Activated CD8-positive, alpha-beta memory T cell treated with anti-CD3 and anti-CD28 coated beads, Interleukin-2, amount 50 U/mL, for 24 hours (primary cell): ENCODE data around the gene EIF1B.

ENCODE experiments used
- DNase-seq: peaks from one replicate; pipeline ENCODE4 v3.0.0-alpha.2; 2020; ENCODE audit errors: extremely low read depth

Gene EIF1B

DNA sequence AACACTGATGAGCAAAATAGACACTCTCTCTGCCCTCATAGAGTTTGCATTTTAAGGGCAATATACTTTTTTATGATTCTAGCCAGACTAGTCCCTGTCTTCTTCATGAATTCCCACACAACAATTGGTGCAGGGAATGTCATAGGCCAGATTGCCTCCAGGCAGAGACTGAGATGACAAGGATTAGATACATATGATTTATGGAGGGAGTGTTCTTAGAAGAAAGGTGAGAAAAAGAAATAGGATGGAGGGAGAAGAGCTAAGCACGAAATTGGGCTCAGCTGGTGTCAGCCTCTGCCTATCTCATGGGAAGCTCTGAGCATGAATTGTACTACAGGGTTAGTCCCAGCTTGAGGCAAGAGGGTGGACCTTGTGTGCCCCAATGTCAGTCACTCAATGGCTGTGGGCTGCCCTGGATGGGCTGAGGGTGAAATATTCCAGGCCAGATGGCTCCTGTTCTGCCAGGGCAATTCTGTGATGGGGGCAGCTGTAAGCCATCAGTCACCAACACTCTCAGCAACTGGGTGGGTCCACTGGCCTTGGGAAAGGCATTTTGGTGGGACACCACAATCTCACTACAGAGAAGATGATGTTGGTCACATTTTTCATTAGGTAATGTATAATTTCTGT, 31.1 kb downstream of the EIF1B start:
- no peak for DNase-seq

DNA sequence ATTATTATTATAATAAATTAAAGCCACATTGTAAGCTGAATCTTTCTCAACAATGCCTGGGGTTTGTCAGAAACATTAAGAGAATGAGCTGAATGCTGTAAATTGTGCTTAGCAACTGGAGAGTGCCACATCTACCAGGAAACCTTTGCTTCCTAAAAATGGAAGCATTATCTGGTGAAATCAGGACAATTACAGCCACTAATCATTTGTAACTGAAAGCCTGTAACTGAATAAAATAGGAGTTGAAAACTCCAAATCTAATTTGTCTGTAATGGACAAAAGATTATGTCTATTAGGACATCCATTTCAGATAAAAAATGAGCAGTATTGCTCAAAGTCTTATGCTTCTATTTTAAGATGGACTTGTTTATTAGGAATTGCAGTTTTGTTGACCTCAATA, 32.2 kb downstream of the EIF1B start:
- no peak for DNase-seq

DNA sequence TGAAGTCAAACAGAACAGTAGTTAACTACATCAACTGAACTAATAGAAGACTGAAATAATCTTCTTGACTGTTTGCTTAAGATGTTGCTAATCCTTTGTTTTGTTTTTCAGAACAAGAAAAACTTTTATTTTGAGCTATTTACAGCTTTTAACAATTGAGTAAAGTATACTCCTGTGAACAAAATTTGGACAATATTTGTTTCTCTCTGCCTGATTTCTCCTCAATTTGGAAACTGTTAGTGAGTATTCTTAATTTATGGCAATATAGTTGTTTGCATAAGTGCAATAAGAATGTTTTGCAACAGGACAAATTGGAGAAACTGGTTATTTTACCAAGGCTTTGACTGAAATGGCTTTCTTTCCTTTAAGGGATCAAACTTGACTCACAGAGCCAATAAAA, 41.0 kb downstream of the EIF1B start:
- DNase-seq, result no peak

DNA sequence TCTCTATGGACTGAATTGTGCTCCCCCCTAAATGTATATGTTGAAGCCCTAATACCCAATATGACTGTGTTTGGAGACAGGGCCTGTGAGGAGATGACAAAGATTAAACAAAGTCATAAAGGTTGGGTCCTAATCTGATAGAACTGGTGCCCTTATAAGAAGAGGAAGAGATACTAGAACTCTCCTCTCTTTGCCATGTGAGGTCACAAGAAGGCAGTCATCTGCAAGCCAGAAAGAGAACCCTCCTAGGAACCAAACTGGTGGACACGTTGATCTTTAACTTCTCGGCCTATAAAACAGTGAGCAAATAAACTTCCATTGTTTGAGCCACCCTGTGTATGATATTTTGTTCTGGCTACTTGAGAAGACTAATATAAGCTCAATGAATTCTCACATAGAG, 45.9 kb downstream of the EIF1B start:
- DNase-seq, result no peak

DNA sequence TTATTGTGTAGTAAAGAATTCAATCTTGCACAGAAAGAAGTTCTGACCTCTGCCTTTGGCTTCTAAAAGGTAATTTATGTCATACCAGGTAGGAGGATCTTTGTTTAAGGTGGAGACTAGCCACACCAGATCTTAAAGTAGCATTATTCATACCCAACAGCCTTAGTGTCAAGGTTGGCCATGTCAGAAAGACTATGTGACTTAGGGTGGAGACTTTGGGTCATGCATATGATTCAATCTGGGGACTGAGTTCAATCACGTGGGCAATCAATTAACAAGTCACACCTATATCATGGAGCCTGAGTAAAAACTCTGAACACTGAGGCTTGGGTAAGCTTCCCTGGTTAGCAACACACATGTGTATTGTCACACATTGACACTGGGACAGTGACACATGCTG, 48.9 kb downstream of the EIF1B start:
- no peak for DNase-seq
